OCI-LY1 (cell line): Measurements from ENCODE around the gene CDH23.

Experiments used
- H2AFZ ChIP-seq: fragments of 200-600 bp; sonication (generic), shearing (Covaris generic); 2 replicates; pipeline ENCODE4 v1.6.0; 2014; ENCODE audit warnings: antibody characterized with exemption, mild to moderate bottlenecking, low read length
- H3F3A ChIP-seq: fragments of 200-600 bp; sonication (generic), shearing (Covaris generic); 2 replicates; pipeline ENCODE4 v1.6.0; 2014; ENCODE audit warnings: mild to moderate bottlenecking, antibody characterized with exemption, low read length, moderate library complexity; ENCODE audit not compliant: insufficient read depth
- H3K27ac ChIP-seq: fragments of 200-600 bp; sonication (generic); 2 replicates; pipeline ENCODE4 v1.5.1; 2014; ENCODE audit warnings: low read length, mixed run types, mild to moderate bottlenecking, low read depth; ENCODE audit not compliant: poor library complexity, severe bottlenecking
- H3K27me3 ChIP-seq: fragments of 200-600 bp; sonication (generic); 2 replicates; pipeline ENCODE4 v1.6.0; 2014; ENCODE audit warnings: antibody characterized with exemption, mild to moderate bottlenecking, low read length, moderate library complexity; ENCODE audit not compliant: insufficient read depth
- H3K36me3 ChIP-seq: fragments of 200-600 bp; sonication (generic); 2 replicates; pipeline ENCODE4 v1.6.1; 2014; ENCODE audit warnings: mild to moderate bottlenecking, antibody characterized with exemption, low read length, moderate library complexity, mixed read lengths; ENCODE audit not compliant: insufficient read depth
- H3K4me1 ChIP-seq: fragments of 200-600 bp; sonication (generic); 2 replicates; pipeline ENCODE4 v1.5.1; 2014; ENCODE audit warnings: mild to moderate bottlenecking, low read length, moderate library complexity; ENCODE audit not compliant: insufficient read depth, severe bottlenecking
- H3K4me2 ChIP-seq: fragments of 200-600 bp; sonication (generic), shearing (Covaris generic); 2 replicates; pipeline ENCODE4 v1.6.1; 2014; ENCODE audit warnings: low read length
- H3K4me3 ChIP-seq: fragments of 200-600 bp; sonication (generic); 2 replicates; pipeline ENCODE4 v1.5.1; 2014; ENCODE audit warnings: low read length, low read depth, mild to moderate bottlenecking, mixed read lengths; ENCODE audit not compliant: poor library complexity, severe bottlenecking
- H3K79me2 ChIP-seq: fragments of 200-600 bp; shearing (Covaris generic); 2 replicates; pipeline ENCODE4 v1.6.1; 2016; ENCODE audit warnings: mixed run types, low read length, mixed read lengths; ENCODE audit not compliant: insufficient read depth
- H3K9ac ChIP-seq: fragments of 200-600 bp; sonication (generic), shearing (Covaris generic); 2 replicates; pipeline ENCODE4 v1.6.1; 2014; ENCODE audit warnings: mild to moderate bottlenecking, low read length, mixed read lengths
- H3K9me2 ChIP-seq: fragments of 200-600 bp; sonication (generic), shearing (Covaris generic); 2 replicates; pipeline ENCODE4 v1.6.1; 2014; ENCODE audit warnings: low read depth, mild to moderate bottlenecking, low read length, mixed read lengths
- H3K9me3 ChIP-seq: fragments of 200-600 bp; shearing (Covaris generic); 2 replicates; pipeline ENCODE4 v1.6.1; 2014; ENCODE audit warnings: low read length, mixed read lengths
- H4K20me1 ChIP-seq: fragments of 200-600 bp; sonication (generic), shearing (Covaris generic); 2 replicates; pipeline ENCODE4 v1.6.0; 2016; ENCODE audit warnings: mild to moderate bottlenecking, low read length; ENCODE audit not compliant: insufficient read depth
- EZH2 ChIP-seq: fragments of 200-600 bp; sonication (generic), shearing (Covaris generic); IDR thresholded peaks from 2 replicates; pipeline ENCODE4 v1.8.0; 2017; ENCODE audit warnings: borderline replicate concordance, mixed run types, mild to moderate bottlenecking, antibody characterized with exemption, low read length, moderate library complexity, mixed read lengths
- TF ChIP-seq, protein P1 (sequence below): fragments of 200-600 bp; sonication (generic), shearing (Covaris generic); IDR thresholded peaks from 2 replicates; pipeline ENCODE4 v1.5.1; 2017; ENCODE audit warnings: mild to moderate bottlenecking, antibody characterized with exemption, low read length, moderate library complexity, mixed read lengths

The CDH23 gene

DNA sequence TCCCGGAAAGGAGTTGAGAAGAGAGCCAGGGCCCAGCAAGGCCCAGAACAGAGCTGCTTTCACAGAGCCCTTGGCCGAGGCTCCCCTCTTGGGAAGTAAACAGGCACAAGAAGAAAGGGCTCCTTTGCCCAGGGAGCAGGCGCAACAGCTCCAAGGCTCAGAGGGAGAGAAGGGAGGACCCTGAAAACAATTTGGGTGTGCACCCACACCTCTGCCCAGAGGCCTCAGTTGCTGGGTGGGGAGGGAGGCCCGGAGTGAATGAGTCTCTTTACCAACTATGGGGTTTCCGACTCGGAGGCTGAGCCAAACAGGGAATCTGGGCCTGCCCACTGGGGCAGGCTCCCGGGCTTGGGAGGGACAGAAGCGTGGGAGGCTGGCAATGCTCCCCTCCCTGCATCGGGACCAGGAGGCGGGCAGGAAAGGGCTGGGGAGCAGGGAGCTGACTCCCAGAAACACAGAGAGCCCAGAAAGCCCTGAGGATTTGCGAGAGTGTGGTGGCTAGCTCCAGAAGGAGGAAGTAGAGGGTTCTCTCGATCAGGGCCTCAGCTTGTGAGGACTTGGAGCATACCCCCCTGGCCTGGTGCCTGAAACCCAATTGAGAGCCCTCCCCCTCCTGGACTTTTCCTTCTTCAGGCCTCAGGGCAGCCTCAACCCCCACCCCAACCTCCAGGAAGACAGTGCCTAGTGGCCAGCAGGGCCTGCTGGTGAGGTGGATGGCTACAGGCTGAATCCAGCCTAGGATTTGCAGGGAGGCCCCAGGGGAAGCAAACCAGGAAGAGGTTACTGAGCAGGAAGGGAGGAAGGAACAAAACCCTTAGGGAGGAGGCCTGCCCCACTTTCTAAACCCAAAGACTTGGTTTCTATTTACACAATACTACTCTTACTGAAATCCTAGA is 316.7 kb downstream of the CDH23 start:
- TF ChIP-seq, protein P1, sequence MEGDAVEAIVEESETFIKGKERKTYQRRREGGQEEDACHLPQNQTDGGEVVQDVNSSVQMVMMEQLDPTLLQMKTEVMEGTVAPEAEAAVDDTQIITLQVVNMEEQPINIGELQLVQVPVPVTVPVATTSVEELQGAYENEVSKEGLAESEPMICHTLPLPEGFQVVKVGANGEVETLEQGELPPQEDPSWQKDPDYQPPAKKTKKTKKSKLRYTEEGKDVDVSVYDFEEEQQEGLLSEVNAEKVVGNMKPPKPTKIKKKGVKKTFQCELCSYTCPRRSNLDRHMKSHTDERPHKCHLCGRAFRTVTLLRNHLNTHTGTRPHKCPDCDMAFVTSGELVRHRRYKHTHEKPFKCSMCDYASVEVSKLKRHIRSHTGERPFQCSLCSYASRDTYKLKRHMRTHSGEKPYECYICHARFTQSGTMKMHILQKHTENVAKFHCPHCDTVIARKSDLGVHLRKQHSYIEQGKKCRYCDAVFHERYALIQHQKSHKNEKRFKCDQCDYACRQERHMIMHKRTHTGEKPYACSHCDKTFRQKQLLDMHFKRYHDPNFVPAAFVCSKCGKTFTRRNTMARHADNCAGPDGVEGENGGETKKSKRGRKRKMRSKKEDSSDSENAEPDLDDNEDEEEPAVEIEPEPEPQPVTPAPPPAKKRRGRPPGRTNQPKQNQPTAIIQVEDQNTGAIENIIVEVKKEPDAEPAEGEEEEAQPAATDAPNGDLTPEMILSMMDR = no peak
- TF ChIP-seq EZH2 = no peak
- Histone ChIP-seq H3K4me1 (peaks cover 20% of the 10 kb centered on the region), H3K4me2 (peak overlapping the region; percentile 11; the same call in 1 of the 2 replicates)

DNA sequence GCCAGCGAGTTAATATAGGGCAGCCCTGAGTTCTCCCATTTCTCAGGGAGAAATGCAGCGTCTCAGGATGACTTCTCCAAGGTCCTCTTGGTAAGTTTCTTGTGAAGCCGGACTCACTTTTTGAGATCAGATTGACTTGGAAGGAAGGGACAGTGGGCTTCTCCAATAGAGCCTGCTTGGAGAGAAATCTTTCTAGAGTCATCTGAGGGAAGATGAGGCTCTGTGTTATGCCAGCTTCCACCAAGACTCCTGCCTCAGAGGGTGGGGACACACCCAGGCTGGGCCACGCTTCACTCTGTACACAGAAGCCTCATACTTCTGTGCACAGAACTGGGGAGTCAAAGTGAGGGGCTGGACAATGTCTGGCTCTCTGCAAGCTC is 317.3 kb downstream of the CDH23 start:
- H3K27ac ChIP-seq = no peak overlapping the region
- no peak overlapping the region for H2AFZ ChIP-seq
- H3K9ac ChIP-seq = no peak overlapping the region

More for the DNA sequence above, 316.7 kb downstream of the CDH23 start:
- Histone ChIP-seq H2AFZ (no peak overlapping the region), H3F3A (no peaks in the 10 kb centered on the region), H3K9me3 (no peaks in the 10 kb centered on the region), H3K79me2 (no peaks in the 10 kb centered on the region), H4K20me1 (no peaks in the 10 kb centered on the region), H3K27ac (no peak overlapping the region), H3K9ac (no peak overlapping the region), H3K9me2 (no peaks in the 10 kb centered on the region), H3K27me3 (no peaks in the 10 kb centered on the region; the same call in 1 of the 2 replicates), H3K36me3 (no peaks in the 10 kb centered on the region), H3K4me3 (peak overlapping the region; percentile 17)

DNA sequence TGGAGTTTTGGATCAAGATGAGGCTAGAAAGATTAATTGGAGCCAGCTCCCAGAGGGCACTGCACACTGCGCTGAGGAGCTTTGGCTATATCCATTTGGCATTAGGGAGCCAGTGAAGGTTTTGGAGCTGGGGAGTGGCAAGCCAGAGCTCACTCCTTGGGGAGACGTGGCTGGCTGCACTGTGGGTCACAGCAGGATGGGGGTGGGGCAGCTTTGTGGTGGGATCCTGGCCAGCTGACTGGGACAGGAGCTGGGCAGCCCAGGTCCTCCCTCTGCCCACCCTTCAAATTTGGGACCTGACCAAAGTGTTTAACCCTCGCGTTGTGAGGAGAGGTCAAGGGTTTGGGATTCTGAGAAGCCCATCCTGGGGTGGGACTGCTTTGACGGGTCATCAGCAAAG is 317.9 kb downstream of the CDH23 start:
- no peak for TF ChIP-seq EZH2
- TF ChIP-seq, protein P1 = no peak
- Histone ChIP-seq H3K79me2 (no peaks in the 10 kb centered on the region), H3K4me2 (no peak overlapping the region), H4K20me1 (no peaks in the 10 kb centered on the region), H3K9me2 (no peaks in the 10 kb centered on the region), H3K27me3 (no peaks in the 10 kb centered on the region; the same call in 1 of the 2 replicates), H3K9me3 (no peaks in the 10 kb centered on the region), H3K9ac (no peak overlapping the region), H3K27ac (no peak overlapping the region), H2AFZ (no peak overlapping the region), H3K4me1 (peaks cover 19% of the 10 kb centered on the region), H3K4me3 (no peak overlapping the region), H3F3A (no peaks in the 10 kb centered on the region), H3K36me3 (no peaks in the 10 kb centered on the region)

More for the DNA sequence above, 317.3 kb downstream of the CDH23 start:
- no peaks in the 10 kb centered on the region for H3K79me2 ChIP-seq
- TF ChIP-seq, protein P1 = no peak
- no peak for TF ChIP-seq EZH2
- no peaks in the 10 kb centered on the region for H3F3A ChIP-seq
- no peaks in the 10 kb centered on the region for H3K36me3 ChIP-seq
- no peaks in the 10 kb centered on the region for H3K9me2 ChIP-seq
- H3K27me3 ChIP-seq = no peaks in the 10 kb centered on the region; the same call in 1 of the 2 replicates
- no peaks in the 10 kb centered on the region for H4K20me1 ChIP-seq
- H3K4me1 ChIP-seq = peaks cover 19% of the 10 kb centered on the region
- no peaks in the 10 kb centered on the region for H3K9me3 ChIP-seq
- H3K4me2 ChIP-seq = no peak overlapping the region
- no peak overlapping the region for H3K4me3 ChIP-seq
